ENCODE data around the gene NUP214.

Gene NUP214

DNA sequence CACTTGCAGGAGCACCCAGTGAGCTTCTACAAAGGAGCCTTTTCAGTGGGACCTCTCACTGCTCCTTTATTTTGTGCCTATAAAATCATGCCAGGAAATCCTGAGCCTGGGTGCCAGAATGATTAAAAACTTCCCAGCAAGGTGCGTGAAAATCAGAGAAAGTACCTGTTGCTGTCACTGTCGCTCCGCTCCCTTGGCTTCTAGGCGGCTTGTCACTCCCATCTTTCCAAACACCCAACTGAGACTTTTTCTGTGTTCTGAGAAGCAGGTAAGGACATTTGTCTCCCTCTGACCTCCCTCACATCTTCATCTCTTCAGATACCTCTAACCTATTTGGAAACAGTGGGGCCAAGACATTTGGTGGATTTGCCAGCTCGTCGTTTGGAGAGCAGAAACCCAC lies 97.1 kb downstream of the NUP214 start:
- Histone ChIP-seq H3K9me3 (ENCODE audit: insufficient read depth, low read length) (no peaks in the 10 kb centered on the region), H3K4me3 (ENCODE audit: low read length) (no peak overlapping the region), H4K20me1 (ENCODE audit: insufficient read depth, low read length) (no peaks in the 10 kb centered on the region), H3K4me2 (ENCODE audit: low read length) (no peak overlapping the region), H3K36me3 (replicated peaks; ENCODE audit: low read depth, low read length) (peaks cover 14% of the 10 kb centered on the region), H3K4me1 (ENCODE audit: low read length) (no peaks in the 10 kb centered on the region), H3K9ac (ENCODE audit: low read length) (no peak overlapping the region), H2AFZ (ENCODE audit: low read depth, low read length) (no peak overlapping the region), H3K27ac (ENCODE audit: low read length) (no peak overlapping the region), H3K27me3 (ENCODE audit: low read depth, low read length) (no peaks in the 10 kb centered on the region), H3K79me2 (ENCODE audit: low read length) (no peaks in the 10 kb centered on the region)
- no peak for TF ChIP-seq CTCF (IDR thresholded peaks at IDR 0.05; ENCODE audit: low read depth, low read length)
- no peak for TF ChIP-seq EZH2phosphoT487 (IDR thresholded peaks at IDR 0.05; ENCODE audit: low read depth)

- Histone ChIP-seq H3K4me2 (ENCODE audit: low read length) (no peak overlapping the region), H2AFZ (ENCODE audit: low read depth, low read length) (no peak overlapping the region), H3K27me3 (ENCODE audit: low read depth, low read length) (no peaks in the 10 kb centered on the region), H3K27ac (ENCODE audit: low read length) (no peak overlapping the region), H3K4me1 (ENCODE audit: low read length) (no peaks in the 10 kb centered on the region), H4K20me1 (ENCODE audit: insufficient read depth, low read length) (no peaks in the 10 kb centered on the region), H3K9me3 (ENCODE audit: insufficient read depth, low read length) (no peaks in the 10 kb centered on the region), H3K36me3 (replicated peaks; ENCODE audit: low read depth, low read length) (peaks cover 27% of the 10 kb centered on the region), H3K9ac (ENCODE audit: low read length) (no peak overlapping the region), H3K4me3 (ENCODE audit: low read length) (no peak overlapping the region), H3K79me2 (ENCODE audit: low read length) (no peaks in the 10 kb centered on the region)
- TF ChIP-seq EZH2phosphoT487 (IDR thresholded peaks at IDR 0.05; ENCODE audit: low read depth) = no peak
- no peak for TF ChIP-seq CTCF (IDR thresholded peaks at IDR 0.05; ENCODE audit: low read depth, low read length)
Measured at GRCh38 chr9:131226226-131226625, 100.8 kb downstream of the NUP214 start.

DNA sequence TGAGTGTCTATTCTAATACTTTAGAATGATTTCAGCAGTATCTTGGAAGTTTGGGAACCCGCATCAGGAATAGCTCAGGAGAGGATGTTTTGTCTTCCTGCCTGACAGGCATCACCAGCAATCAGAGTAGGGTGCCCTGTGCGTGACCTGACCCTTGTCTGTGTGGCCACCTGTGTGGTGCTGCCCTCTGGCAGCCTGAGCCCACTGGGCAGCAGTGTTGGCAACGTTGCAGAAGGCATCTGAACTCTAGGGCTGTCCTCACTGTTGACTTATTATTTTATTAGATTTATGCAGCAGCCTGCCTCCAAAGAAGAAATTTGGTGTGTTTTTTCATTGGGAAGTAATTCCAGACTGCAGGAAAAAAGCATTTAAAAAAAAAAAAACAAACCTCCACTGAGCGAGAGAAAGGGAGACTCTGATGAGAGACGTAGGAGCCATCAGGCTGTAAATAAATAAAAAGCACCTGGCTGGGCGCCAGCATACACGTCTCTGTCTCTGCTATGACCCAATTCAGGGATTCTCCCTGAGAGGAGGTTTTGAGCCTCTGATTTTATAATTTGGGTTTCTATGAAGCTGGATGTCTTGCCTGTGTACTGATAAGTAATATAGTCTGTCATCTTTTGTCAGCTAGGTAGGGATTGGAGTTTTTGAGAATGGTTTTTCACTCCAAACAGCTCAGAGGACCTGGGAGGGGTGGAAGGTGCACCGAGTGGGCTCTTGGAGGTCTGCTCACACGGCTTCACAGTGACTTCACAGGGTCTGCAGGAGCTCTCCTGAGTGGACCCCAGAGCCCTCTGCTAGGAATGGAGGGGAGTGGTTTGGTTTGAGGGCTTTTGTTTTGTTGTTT lies 101.9 kb downstream of the NUP214 start:
- H3K4me1 ChIP-seq (ENCODE audit: low read length) = no peaks in the 10 kb centered on the region
- no peaks in the 10 kb centered on the region for H4K20me1 ChIP-seq (ENCODE audit: insufficient read depth, low read length)
- no peak overlapping the region for H3K4me2 ChIP-seq (ENCODE audit: low read length)
- no peak for TF ChIP-seq CTCF (IDR thresholded peaks at IDR 0.05; ENCODE audit: low read depth, low read length)
- no peak for TF ChIP-seq EZH2phosphoT487 (IDR thresholded peaks at IDR 0.05; ENCODE audit: low read depth)
- no peaks in the 10 kb centered on the region for H3K9me3 ChIP-seq (ENCODE audit: insufficient read depth, low read length)
- H3K36me3 ChIP-seq (replicated peaks; ENCODE audit: low read depth, low read length) = peaks cover 36% of the 10 kb centered on the region
- H3K4me3 ChIP-seq (ENCODE audit: low read length) = no peak overlapping the region
- H3K9ac ChIP-seq (ENCODE audit: low read length) = no peak overlapping the region
- no peaks in the 10 kb centered on the region for H3K79me2 ChIP-seq (ENCODE audit: low read length)
- H3K27ac ChIP-seq (ENCODE audit: low read length) = no peak overlapping the region
- no peak overlapping the region for H2AFZ ChIP-seq (ENCODE audit: low read depth, low read length)
- no peaks in the 10 kb centered on the region for H3K27me3 ChIP-seq (ENCODE audit: low read depth, low read length)

DNA sequence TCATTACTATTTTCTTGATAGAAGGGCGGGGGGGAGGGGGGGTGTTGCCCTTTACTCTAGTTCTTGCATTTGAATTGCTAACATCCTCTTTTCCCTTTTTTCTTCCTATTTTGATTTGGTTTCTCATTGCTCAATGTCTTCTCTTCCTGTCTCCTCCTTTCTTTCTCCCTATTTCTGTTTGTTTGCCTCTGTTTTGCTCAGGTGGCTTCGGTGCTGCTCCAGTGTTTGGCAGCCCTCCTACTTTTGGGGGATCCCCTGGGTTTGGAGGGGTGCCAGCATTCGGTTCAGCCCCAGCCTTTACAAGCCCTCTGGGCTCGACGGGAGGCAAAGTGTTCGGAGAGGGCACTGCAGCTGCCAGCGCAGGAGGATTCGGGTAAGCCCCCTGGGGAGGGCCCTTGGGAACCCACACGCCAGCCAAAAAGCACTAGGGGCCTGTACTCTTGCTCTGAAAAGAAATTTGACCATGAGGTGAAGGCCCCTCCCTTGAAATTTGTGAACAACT lies 102.6 kb downstream of the NUP214 start:
- H3K79me2 ChIP-seq (ENCODE audit: low read length) = no peaks in the 10 kb centered on the region
- TF ChIP-seq EZH2phosphoT487 (IDR thresholded peaks at IDR 0.05; ENCODE audit: low read depth) = no peak
- TF ChIP-seq CTCF (IDR thresholded peaks at IDR 0.05; ENCODE audit: low read depth, low read length) = no peak
- H2AFZ ChIP-seq (ENCODE audit: low read depth, low read length) = no peak overlapping the region
- no peak overlapping the region for H3K4me2 ChIP-seq (ENCODE audit: low read length)
- no peaks in the 10 kb centered on the region for H4K20me1 ChIP-seq (ENCODE audit: insufficient read depth, low read length)
- no peaks in the 10 kb centered on the region for H3K4me1 ChIP-seq (ENCODE audit: low read length)
- H3K27ac ChIP-seq (ENCODE audit: low read length) = no peak overlapping the region
- no peaks in the 10 kb centered on the region for H3K9me3 ChIP-seq (ENCODE audit: insufficient read depth, low read length)
- no peak overlapping the region for H3K9ac ChIP-seq (ENCODE audit: low read length)
- H3K27me3 ChIP-seq (ENCODE audit: low read depth, low read length) = no peaks in the 10 kb centered on the region
- H3K36me3 ChIP-seq (replicated peaks; ENCODE audit: low read depth, low read length) = peaks cover 36% of the 10 kb centered on the region
- no peak overlapping the region for H3K4me3 ChIP-seq (ENCODE audit: low read length)
